Karpas-422 (cell line): ENCODE data around the gene SSH2. TPM values are rescaled to one million over a fixed set of nuclear protein-coding genes. Genes with fewer than 3 reads are reported as not detected.

Experiments used
- DNase-seq: peaks from one replicate; pipeline ENCODE4 v3.0.0-alpha.2; 2015
- H2AFZ ChIP-seq: fragments of 200-600 bp; sonication (generic); 2 replicates; pipeline ENCODE4 v1.6.1; 2014; ENCODE audit warnings: antibody characterized with exemption, low read length, mixed read lengths
- H3K27ac ChIP-seq: fragments of 200-600 bp; sonication (generic); 2 replicates; pipeline ENCODE4 v1.5.1; 2014; ENCODE audit warnings: mild to moderate bottlenecking, low read length, moderate library complexity
- H3K27me3 ChIP-seq: fragments of 200-600 bp; sonication (generic); 2 replicates; pipeline ENCODE4 v1.6.1; 2014; ENCODE audit warnings: low read length, mixed read lengths
- H3K36me3 ChIP-seq: fragments of 200-600 bp; sonication (generic); 2 replicates; pipeline ENCODE4 v1.6.1; 2014; ENCODE audit warnings: low read length, mixed read lengths; ENCODE audit not compliant: insufficient read depth
- H3K4me1 ChIP-seq: fragments of 200-600 bp; sonication (generic); 2 replicates; pipeline ENCODE4 v1.6.1; 2014; ENCODE audit warnings: mild to moderate bottlenecking, low read length, mixed read lengths
- H3K4me2 ChIP-seq: fragments of 200-600 bp; sonication (generic); 2 replicates; pipeline ENCODE4 v1.6.1; 2014; ENCODE audit warnings: low read length, low read depth, mild to moderate bottlenecking; ENCODE audit not compliant: poor library complexity, severe bottlenecking
- H3K4me3 ChIP-seq: fragments of 200-600 bp; sonication (generic); 2 replicates; pipeline ENCODE4 v1.5.1; 2014; ENCODE audit warnings: mild to moderate bottlenecking, antibody characterized with exemption, low read length, mixed read lengths
- H3K79me2 ChIP-seq: fragments of 200-600 bp; sonication (generic); 2 replicates; pipeline ENCODE4 v1.6.1; 2014; ENCODE audit warnings: mild to moderate bottlenecking, low read length, mixed read lengths
- H3K9ac ChIP-seq: fragments of 200-600 bp; sonication (generic); 2 replicates; pipeline ENCODE4 v1.6.0; 2014; ENCODE audit warnings: low read length
- H3K9me2 ChIP-seq: fragments of 200-600 bp; sonication (generic), shearing (Covaris generic); replicated peaks from 2 replicates; pipeline ENCODE4 v1.6.0; 2014; ENCODE audit warnings: mild to moderate bottlenecking, low read length, moderate library complexity; ENCODE audit not compliant: insufficient read depth
- H3K9me3 ChIP-seq: fragments of 300-700, 200-600 bp; sonication (generic); 2 replicates; pipeline ENCODE4 v1.6.1; 2014; ENCODE audit warnings: low read length, mixed read lengths
- H4K20me1 ChIP-seq: fragments of 200-600 bp; sonication (generic); 2 replicates; pipeline ENCODE4 v1.6.1; 2014; ENCODE audit warnings: mild to moderate bottlenecking, antibody characterized with exemption, low read length, low read depth; ENCODE audit not compliant: insufficient read depth
- total RNA-seq: library from RNA; depleted of rRNA; stranded (reverse); fragments of >200 nt; shearing (Covaris generic); gene quantifications from 2 replicates; pipeline ENCODE4 v1.2.3, GENCODE V29; 2014; ENCODE audit warnings: low replicate concordance; rRNA removed

SSH2 gene, protein sequence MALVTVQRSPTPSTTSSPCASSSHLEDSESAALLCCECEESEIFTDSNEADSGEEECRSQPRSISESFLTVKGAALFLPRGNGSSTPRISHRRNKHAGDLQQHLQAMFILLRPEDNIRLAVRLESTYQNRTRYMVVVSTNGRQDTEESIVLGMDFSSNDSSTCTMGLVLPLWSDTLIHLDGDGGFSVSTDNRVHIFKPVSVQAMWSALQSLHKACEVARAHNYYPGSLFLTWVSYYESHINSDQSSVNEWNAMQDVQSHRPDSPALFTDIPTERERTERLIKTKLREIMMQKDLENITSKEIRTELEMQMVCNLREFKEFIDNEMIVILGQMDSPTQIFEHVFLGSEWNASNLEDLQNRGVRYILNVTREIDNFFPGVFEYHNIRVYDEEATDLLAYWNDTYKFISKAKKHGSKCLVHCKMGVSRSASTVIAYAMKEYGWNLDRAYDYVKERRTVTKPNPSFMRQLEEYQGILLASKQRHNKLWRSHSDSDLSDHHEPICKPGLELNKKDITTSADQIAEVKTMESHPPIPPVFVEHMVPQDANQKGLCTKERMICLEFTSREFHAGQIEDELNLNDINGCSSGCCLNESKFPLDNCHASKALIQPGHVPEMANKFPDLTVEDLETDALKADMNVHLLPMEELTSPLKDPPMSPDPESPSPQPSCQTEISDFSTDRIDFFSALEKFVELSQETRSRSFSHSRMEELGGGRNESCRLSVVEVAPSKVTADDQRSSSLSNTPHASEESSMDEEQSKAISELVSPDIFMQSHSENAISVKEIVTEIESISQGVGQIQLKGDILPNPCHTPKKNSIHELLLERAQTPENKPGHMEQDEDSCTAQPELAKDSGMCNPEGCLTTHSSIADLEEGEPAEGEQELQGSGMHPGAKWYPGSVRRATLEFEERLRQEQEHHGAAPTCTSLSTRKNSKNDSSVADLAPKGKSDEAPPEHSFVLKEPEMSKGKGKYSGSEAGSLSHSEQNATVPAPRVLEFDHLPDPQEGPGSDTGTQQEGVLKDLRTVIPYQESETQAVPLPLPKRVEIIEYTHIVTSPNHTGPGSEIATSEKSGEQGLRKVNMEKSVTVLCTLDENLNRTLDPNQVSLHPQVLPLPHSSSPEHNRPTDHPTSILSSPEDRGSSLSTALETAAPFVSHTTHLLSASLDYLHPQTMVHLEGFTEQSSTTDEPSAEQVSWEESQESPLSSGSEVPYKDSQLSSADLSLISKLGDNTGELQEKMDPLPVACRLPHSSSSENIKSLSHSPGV (N-terminal part only)
- 35.3 and 53.9 TPM in 2 replicates for total RNA-seq

DNA sequence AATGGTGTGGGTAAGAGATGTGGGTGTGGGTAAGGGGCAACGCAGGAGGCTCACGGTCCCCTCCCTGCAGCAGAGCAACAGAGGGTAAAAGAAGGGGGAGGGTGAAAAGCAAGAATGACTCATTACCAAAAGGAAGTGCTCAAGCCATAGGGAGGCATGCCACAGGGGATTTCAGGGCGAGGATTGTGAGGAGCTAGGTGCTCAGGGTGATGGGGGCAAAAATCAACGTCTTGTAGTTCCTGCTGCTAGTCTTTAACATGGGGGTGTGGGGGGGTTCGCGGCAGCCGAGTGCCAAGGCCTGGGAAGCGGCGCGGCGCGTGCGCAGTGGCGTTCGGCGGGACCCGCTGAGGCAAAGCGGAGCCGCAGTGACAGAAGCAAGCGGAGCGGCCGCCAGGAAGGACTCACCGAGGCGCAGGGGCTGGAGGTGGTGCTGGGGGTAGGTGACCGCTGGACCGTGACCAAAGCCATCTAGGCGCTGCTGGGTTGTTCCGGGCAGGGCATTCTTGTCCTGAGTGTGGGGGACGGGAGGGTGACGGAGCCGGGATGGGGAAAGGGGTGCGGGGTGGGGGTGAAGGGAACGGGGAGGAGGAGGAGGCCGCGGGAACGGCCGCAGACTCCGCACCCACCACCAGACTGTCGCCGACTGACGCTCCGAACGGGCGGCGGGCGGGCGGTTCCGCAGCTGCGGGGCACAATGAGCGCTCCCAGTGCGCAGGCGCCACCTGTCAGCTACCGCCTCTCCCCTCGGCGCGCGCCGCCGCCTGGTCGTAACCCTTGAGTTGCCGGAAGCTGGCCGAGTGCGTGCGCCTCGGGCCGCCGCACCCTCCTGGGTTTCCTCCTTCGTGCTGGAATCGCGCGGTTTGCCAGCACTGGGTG is at the start of gene SSH2:
SSH2 (minus strand) TSS at position 696 of the 876 bp plus-strand sequence; CDS start at position 468, 228 bp downstream.
- Histone ChIP-seq H3K9me2 (no peaks in the 10 kb centered on the region), H3K79me2 (peaks cover 51% of the 10 kb centered on the region), H3K36me3 (peaks cover 4% of the 10 kb centered on the region; the same call in 1 of the 2 replicates), H3K4me2 (peak within 1 kb of the TSS; percentile 90), H3K9me3 (no peaks in the 10 kb centered on the region), H3K27me3 (no peaks in the 10 kb centered on the region), H2AFZ (peak within 1 kb of the TSS; percentile 60), H4K20me1 (no peaks in the 10 kb centered on the region), H3K4me1 (peaks cover 44% of the 10 kb centered on the region), H3K9ac (peak within 1 kb of the TSS; percentile 88), H3K27ac (peak within 1 kb of the TSS; percentile 91), H3K4me3 (peak within 1 kb of the TSS; percentile 87)
- peak; percentile 97 for DNase-seq

DNA sequence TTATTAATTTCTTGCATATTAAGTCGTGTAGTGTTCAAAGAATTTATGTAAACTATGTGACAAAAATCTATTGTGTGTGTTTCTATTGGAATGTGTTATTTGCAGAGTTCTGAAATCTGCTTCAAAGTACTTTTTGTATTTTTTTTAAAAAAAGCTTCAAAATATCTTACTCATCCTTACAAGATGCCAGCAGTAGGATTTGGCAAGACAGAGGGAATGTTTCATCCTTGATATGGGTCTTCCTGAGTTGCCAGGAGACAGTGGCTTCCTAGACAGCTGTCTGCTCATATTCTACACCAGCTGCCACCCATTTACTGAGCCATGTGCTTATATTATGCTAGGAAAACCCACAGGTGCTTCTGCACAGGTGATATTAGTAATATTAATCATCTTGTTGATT is 47.8 kb upstream of the SSH2 start:
- H3K4me3 ChIP-seq, result no peak overlapping the region
- no peak for DNase-seq
- H3K27me3 ChIP-seq, result no peaks in the 10 kb centered on the region
- H3K9ac ChIP-seq, result no peak overlapping the region
- no peaks in the 10 kb centered on the region for H3K79me2 ChIP-seq
- no peaks in the 10 kb centered on the region for H3K36me3 ChIP-seq
- no peaks in the 10 kb centered on the region for H3K4me1 ChIP-seq
- H3K27ac ChIP-seq, result no peak overlapping the region
- H2AFZ ChIP-seq, result no peak overlapping the region
- no peaks in the 10 kb centered on the region for H3K9me3 ChIP-seq
- H3K9me2 ChIP-seq, result no peaks in the 10 kb centered on the region
- H3K4me2 ChIP-seq, result no peak overlapping the region
- H4K20me1 ChIP-seq, result no peaks in the 10 kb centered on the region

DNA sequence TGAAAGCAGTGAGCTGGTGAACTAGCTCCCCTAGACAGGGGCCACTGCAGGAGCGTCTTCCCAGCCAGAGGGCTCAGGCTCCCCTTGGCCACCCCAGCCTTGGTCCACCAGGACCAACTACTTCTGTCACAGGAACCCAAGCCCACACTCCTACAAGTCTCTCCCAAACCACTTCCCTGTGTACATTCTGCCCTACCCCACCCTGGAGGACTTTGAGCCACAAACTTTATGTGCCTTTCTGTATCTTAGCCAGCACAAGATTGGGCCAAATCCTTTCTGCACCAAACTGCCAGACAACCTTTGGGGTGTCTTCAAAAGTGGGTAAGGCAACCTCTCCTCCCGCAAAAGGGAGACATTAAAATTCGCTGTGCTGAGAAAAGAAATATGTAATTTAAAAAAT is 43.0 kb upstream of the SSH2 start:
- Histone ChIP-seq H3K36me3 (no peaks in the 10 kb centered on the region), H3K27ac (no peak overlapping the region), H3K4me2 (no peak overlapping the region), H3K9me3 (no peaks in the 10 kb centered on the region), H4K20me1 (no peaks in the 10 kb centered on the region), H3K9ac (no peak overlapping the region), H3K79me2 (no peaks in the 10 kb centered on the region), H3K4me1 (no peaks in the 10 kb centered on the region), H3K9me2 (no peaks in the 10 kb centered on the region), H3K4me3 (no peak overlapping the region), H3K27me3 (no peaks in the 10 kb centered on the region), H2AFZ (no peak overlapping the region)
- DNase-seq, result no peak

DNA sequence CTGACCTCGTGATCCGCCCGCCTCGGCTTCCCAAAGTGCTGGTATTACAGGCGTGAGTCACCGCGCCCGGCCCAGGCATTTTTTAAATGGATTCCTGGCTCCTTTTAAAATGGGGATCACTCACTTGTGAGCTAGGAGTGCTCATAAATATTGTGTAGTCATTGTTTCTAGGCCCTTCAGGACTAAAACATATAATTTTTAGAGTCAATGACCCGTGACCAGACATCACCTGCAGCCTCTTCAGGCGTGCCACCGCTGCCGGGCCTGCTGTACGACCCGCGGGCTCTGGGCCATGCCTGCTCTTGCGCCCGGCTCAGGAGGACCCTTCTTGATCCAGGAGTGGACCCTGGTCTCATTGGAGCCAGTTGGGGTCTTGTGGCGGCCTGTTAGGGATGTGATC is 42.2 kb upstream of the SSH2 start:
- H3K79me2 ChIP-seq, result no peaks in the 10 kb centered on the region
- no peaks in the 10 kb centered on the region for H4K20me1 ChIP-seq
- no peaks in the 10 kb centered on the region for H3K9me3 ChIP-seq
- no peaks in the 10 kb centered on the region for H3K36me3 ChIP-seq
- DNase-seq, result no peak
- H3K27ac ChIP-seq, result no peak overlapping the region
- no peaks in the 10 kb centered on the region for H3K9me2 ChIP-seq
- no peak overlapping the region for H3K4me3 ChIP-seq
- no peaks in the 10 kb centered on the region for H3K4me1 ChIP-seq
- no peak overlapping the region for H3K4me2 ChIP-seq
- no peak overlapping the region for H2AFZ ChIP-seq
- no peak overlapping the region for H3K9ac ChIP-seq
- no peaks in the 10 kb centered on the region for H3K27me3 ChIP-seq

GRCh38 chr17:29968271-29968670 is 38.2 kb upstream of the SSH2 start:
- Histone ChIP-seq H3K27me3 (no peaks in the 10 kb centered on the region), H3K9me3 (no peaks in the 10 kb centered on the region), H4K20me1 (no peaks in the 10 kb centered on the region), H3K4me2 (no peak overlapping the region), H3K4me1 (no peaks in the 10 kb centered on the region), H3K9me2 (no peaks in the 10 kb centered on the region), H3K9ac (no peak overlapping the region), H3K4me3 (no peak overlapping the region), H3K79me2 (no peaks in the 10 kb centered on the region), H3K27ac (no peak overlapping the region), H2AFZ (no peak overlapping the region), H3K36me3 (no peaks in the 10 kb centered on the region)
- no peak for DNase-seq

DNA sequence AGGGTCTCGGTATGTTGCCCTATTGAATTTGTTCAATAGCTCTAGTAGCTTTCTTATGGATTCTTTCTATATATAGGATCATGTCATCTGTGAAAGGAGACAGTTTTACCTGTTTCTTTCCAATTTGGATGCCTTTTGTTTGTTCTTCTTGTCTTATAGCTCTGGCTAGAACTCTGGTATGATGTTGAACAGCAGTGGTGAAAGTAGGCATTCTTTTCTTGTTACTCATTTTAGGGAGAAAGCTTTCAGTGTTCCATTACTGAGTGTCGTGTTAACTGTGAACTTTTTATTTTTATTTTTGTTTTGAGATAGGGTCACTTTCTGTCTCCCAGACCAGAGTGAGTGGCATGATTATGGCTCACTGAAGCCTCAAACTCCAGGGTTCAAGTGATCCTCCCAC is 32.6 kb upstream of the SSH2 start:
- Histone ChIP-seq H3K9me3 (no peaks in the 10 kb centered on the region), H3K9me2 (no peaks in the 10 kb centered on the region), H3K36me3 (no peaks in the 10 kb centered on the region), H2AFZ (no peak overlapping the region), H3K27ac (no peak overlapping the region), H3K27me3 (no peaks in the 10 kb centered on the region), H3K4me1 (no peaks in the 10 kb centered on the region), H4K20me1 (no peaks in the 10 kb centered on the region), H3K9ac (no peak overlapping the region), H3K4me3 (no peak overlapping the region), H3K4me2 (no peak overlapping the region), H3K79me2 (no peaks in the 10 kb centered on the region)
- no peak for DNase-seq

- H3K27ac ChIP-seq, result no peak overlapping the region
- H3K4me1 ChIP-seq, result no peaks in the 10 kb centered on the region
- H3K4me2 ChIP-seq, result no peak overlapping the region
- H3K4me3 ChIP-seq, result no peak overlapping the region
- H3K36me3 ChIP-seq, result no peaks in the 10 kb centered on the region
- no peaks in the 10 kb centered on the region for H3K9me3 ChIP-seq
- DNase-seq, result no peak
- H4K20me1 ChIP-seq, result no peaks in the 10 kb centered on the region
- no peaks in the 10 kb centered on the region for H3K79me2 ChIP-seq
- no peaks in the 10 kb centered on the region for H3K9me2 ChIP-seq
- H3K9ac ChIP-seq, result no peak overlapping the region
- no peak overlapping the region for H2AFZ ChIP-seq
- no peaks in the 10 kb centered on the region for H3K27me3 ChIP-seq
Measured at GRCh38 chr17:29959658-29960337, 29.8 kb upstream of the SSH2 start.
